H1 (cell line): ENCODE results near the gene TUBGCP6. TPM values are rescaled to one million over a fixed set of nuclear protein-coding genes. Genes with fewer than 3 reads are reported as not detected.

Source experiments
- CTCF ChIA-PET: fragments of 300-600 bp; sonication (Branson Sonifier 250); formaldehyde crosslinking; loops from one replicate; lab custom pipeline; 2021; ENCODE audit not compliant: partially characterized antibody; lab: Charles Lee
- POLR2A ChIA-PET: fragments of 300-600 bp; sonication (Branson Sonifier 250); formaldehyde crosslinking; loops from one replicate; lab custom pipeline; 2021; ENCODE audit warnings: inconsistent platforms; ENCODE audit not compliant: partially characterized antibody; lab: Charles Lee
- DNase-seq, 2 experiments: peaks; one replicate each; pipeline versions ENCODE4 v3.0.0 to v3.0.0-alpha.2; 2010 to 2022; ENCODE audit warnings: low spot score in 2 of 2, low read depth in 1 of 2, mixed read lengths in 1 of 2
- FAIRE-seq: peaks from 2 replicates; lab custom pipeline; 2011; peaks lifted over from hg19 to GRCh38; lab: Jason Lieb, UNC
- H2AFZ ChIP-seq: 2 replicates; pipeline ENCODE4 v1.8.1; 2012; ENCODE audit warnings: low read length, inconsistent platforms
- H2AK5ac ChIP-seq: 2 replicates; pipeline ENCODE4 v1.6.1; 2013; ENCODE audit warnings: low read depth, low read length
- H2BK120ac ChIP-seq: replicated peaks from 2 replicates; pipeline ENCODE3; 2013; ENCODE audit warnings: low read depth, low read length, inconsistent platforms
- H2BK12ac ChIP-seq: 2 replicates; pipeline ENCODE4 v1.6.1; 2013; ENCODE audit warnings: low read depth, low read length
- H2BK15ac ChIP-seq: 2 replicates; pipeline ENCODE4 v1.6.1; 2013; ENCODE audit warnings: low read length
- H2BK20ac ChIP-seq: 2 replicates; pipeline ENCODE4 v1.6.1; 2013; ENCODE audit warnings: low read length
- H2BK5ac ChIP-seq: 2 replicates; pipeline ENCODE4 v1.6.1; 2013; ENCODE audit warnings: low read depth, low read length
- H3K14ac ChIP-seq: 2 replicates; pipeline ENCODE4 v1.6.1; 2013; ENCODE audit warnings: inconsistent platforms; ENCODE audit not compliant: insufficient read length
- H3K18ac ChIP-seq: 2 replicates; pipeline ENCODE4 v1.6.1; 2013; ENCODE audit warnings: low read length; ENCODE audit errors: extremely low read depth
- H3K23ac ChIP-seq: 2 replicates; pipeline ENCODE4 v1.6.1; 2013; ENCODE audit warnings: inconsistent platforms; ENCODE audit not compliant: insufficient read length
- H3K23me2 ChIP-seq: 2 replicates; pipeline ENCODE4 v1.6.1; 2013; ENCODE audit warnings: low read depth, low read length
- H3K27ac ChIP-seq: 2 replicates; pipeline ENCODE4 v1.6.1; 2011; ENCODE audit warnings: low read depth, low read length, inconsistent platforms
- H3K27me3 ChIP-seq, 4 experiments: replicated peaks in 1 of 4; 1 replicate in 1 of 4; 2 replicates in 3 of 4; pipeline versions ENCODE4 v1.6.1 to v1.8.1; 2011 to 2013; ENCODE audit warnings: low read length in 3 of 4, mild to moderate bottlenecking in 3 of 4, inconsistent platforms in 2 of 4, mixed read lengths in 2 of 4, moderate library complexity in 1 of 4; ENCODE audit not compliant: control insufficient read depth in 3 of 4, insufficient read depth in 3 of 4; ENCODE audit errors: extremely low read depth in 1 of 4
- H3K36me3 ChIP-seq, 4 experiments: 2 replicates each; pipeline versions ENCODE4 v1.6.1 to v1.8.1; 2011 to 2013; ENCODE audit warnings: mild to moderate bottlenecking in 4 of 4, low read length in 3 of 4, moderate library complexity in 2 of 4, control low read depth in 1 of 4, inconsistent platforms in 1 of 4; ENCODE audit not compliant: insufficient read depth in 4 of 4, control insufficient read depth in 2 of 4
- H3K4ac ChIP-seq: replicated peaks from 2 replicates; pipeline ENCODE3; 2013; ENCODE audit warnings: low read length, low read depth, mixed read lengths, inconsistent platforms; ENCODE audit not compliant: insufficient read length
- H3K4me1 ChIP-seq, 4 experiments: replicated peaks in 1 of 4; 1 replicate in 1 of 4; 2 replicates in 3 of 4; pipeline versions ENCODE4 v1.6.1 to v1.8.1; 2011 to 2013; ENCODE audit warnings: low read length in 3 of 4, inconsistent platforms in 2 of 4, mixed read lengths in 1 of 4; ENCODE audit not compliant: insufficient read depth in 4 of 4, control insufficient read depth in 3 of 4
- H3K4me2 ChIP-seq, 2 experiments: 2 replicates each; pipeline versions ENCODE4 v1.6.1 to v1.8.1; 2011 to 2013; ENCODE audit warnings: low read depth in 2 of 2, low read length in 2 of 2, control low read depth in 1 of 2, inconsistent platforms in 1 of 2, mild to moderate bottlenecking in 1 of 2; ENCODE audit not compliant: insufficient read depth in 1 of 2
- H3K4me3 ChIP-seq, 4 experiments: fragments of 200-600, 300-600 bp in 1 of 4; sonication (generic), shearing (Covaris generic), sonication (Bioruptor Twin) in 1 of 4; 2 replicates each; pipeline versions ENCODE4 v1.5.1 to v1.8.1; 2011 to 2016; ENCODE audit warnings: low read length in 4 of 4, low read depth in 3 of 4, control low read depth in 2 of 4, inconsistent platforms in 2 of 4, mild to moderate bottlenecking in 2 of 4, mixed read lengths in 1 of 4, moderate library complexity in 1 of 4; ENCODE audit not compliant: insufficient read depth in 2 of 4; ENCODE audit errors: extremely low read depth in 1 of 4
- H3K56ac ChIP-seq: replicated peaks from 2 replicates; pipeline ENCODE3; 2013; ENCODE audit warnings: low read depth, mild to moderate bottlenecking, mixed read lengths, low read length, inconsistent platforms; ENCODE audit not compliant: insufficient read length
- H3K79me1 ChIP-seq: 2 replicates; pipeline ENCODE4 v1.6.1; 2013; ENCODE audit warnings: low read depth, low read length, control low read depth
- H3K79me2 ChIP-seq, 2 experiments: 2 replicates each; pipeline versions ENCODE4 v1.6.1 to v1.8.1; 2012 to 2013; ENCODE audit warnings: low read length in 2 of 2, mild to moderate bottlenecking in 2 of 2, inconsistent platforms in 1 of 2; ENCODE audit not compliant: insufficient read depth in 2 of 2, control insufficient read depth in 1 of 2
- H3K9ac ChIP-seq, 4 experiments: replicated peaks in 1 of 4; 1 replicate in 1 of 4; 2 replicates in 3 of 4; pipeline versions ENCODE4 v1.6.1 to v1.8.1; 2011 to 2013; ENCODE audit warnings: low read depth in 3 of 4, low read length in 3 of 4, control low read depth in 2 of 4, mild to moderate bottlenecking in 2 of 4, moderate library complexity in 2 of 4, inconsistent platforms in 1 of 4; ENCODE audit errors: extremely low read depth in 1 of 4
- H3K9me3 ChIP-seq, 2 experiments: 2 replicates each; pipeline versions ENCODE4 v1.6.1 to v1.8.1; 2012 to 2013; ENCODE audit warnings: mild to moderate bottlenecking in 2 of 2, moderate library complexity in 2 of 2, control low read depth in 1 of 2, inconsistent platforms in 1 of 2, low read depth in 1 of 2, low read length in 1 of 2, mixed read lengths in 1 of 2; ENCODE audit not compliant: insufficient read depth in 2 of 2
- H4K20me1 ChIP-seq, 2 experiments: replicated peaks in 1 of 2; 2 replicates each; pipeline versions ENCODE3 to v1.8.1; 2011 to 2013; ENCODE audit warnings: inconsistent platforms in 2 of 2, low read length in 2 of 2, mild to moderate bottlenecking in 1 of 2; ENCODE audit not compliant: insufficient read depth in 2 of 2, control insufficient read depth in 1 of 2
- H4K5ac ChIP-seq: 2 replicates; pipeline ENCODE4 v1.6.1; 2013; ENCODE audit warnings: low read length, low read depth, mixed read lengths, inconsistent platforms; ENCODE audit not compliant: insufficient read length
- H4K8ac ChIP-seq: 2 replicates; pipeline ENCODE4 v1.8.0; 2013; ENCODE audit warnings: mild to moderate bottlenecking, moderate library complexity, low read length, inconsistent platforms; ENCODE audit not compliant: insufficient read depth; ENCODE audit errors: extremely low read depth
- H4K91ac ChIP-seq: replicated peaks from 2 replicates; pipeline ENCODE3; 2013; ENCODE audit warnings: low read length, mixed read lengths, inconsistent platforms; ENCODE audit not compliant: insufficient read length
- CHD2 ChIP-seq: IDR thresholded peaks from 2 replicates; pipeline ENCODE4 v1.6.1; 2012; ENCODE audit warnings: low read length, improper control_type of control experiment
- EP300 ChIP-seq, 2 experiments: IDR thresholded peaks; 1 replicate in 1 of 2; 2 replicates in 1 of 2; pipeline ENCODE4 v1.6.1; 2011 to 2012; ENCODE audit warnings: low read depth in 2 of 2, low read length in 2 of 2, mild to moderate bottlenecking in 2 of 2, borderline replicate concordance in 1 of 2, inconsistent platforms in 1 of 2, moderate library complexity in 1 of 2
- HDAC2 ChIP-seq, 2 experiments: fragments of 300-600 bp in 1 of 2; sonication (generic) in 1 of 2; IDR thresholded peaks; 2 replicates each; pipeline ENCODE4 v1.6.1; 2011 to 2012; ENCODE audit warnings: low read depth in 2 of 2, low read length in 2 of 2, mild to moderate bottlenecking in 2 of 2, moderate library complexity in 2 of 2, borderline replicate concordance in 1 of 2, inconsistent platforms in 1 of 2
- KDM4A ChIP-seq: IDR thresholded peaks from one replicate; pipeline ENCODE4 v1.7.1; 2012; ENCODE audit warnings: low read depth, mild to moderate bottlenecking, moderate library complexity, low read length, inconsistent platforms; ENCODE audit not compliant: severe bottlenecking
- MAX ChIP-seq: IDR thresholded peaks from 2 replicates; pipeline ENCODE4 v1.6.1; 2012; ENCODE audit warnings: inconsistent platforms
- POLR2AphosphoS5 ChIP-seq: IDR thresholded peaks from 2 replicates; pipeline ENCODE4 v1.6.1; 2011; ENCODE audit warnings: low read depth, low read length
- SIN3A ChIP-seq, 2 experiments: IDR thresholded peaks in 1 of 2; conservative IDR thresholded peaks in 1 of 2; 2 replicates each; pipeline ENCODE4 v1.6.1; 2011 to 2012; ENCODE audit warnings: low read length in 2 of 2, improper control_type of control experiment in 1 of 2, low read depth in 1 of 2, mild to moderate bottlenecking in 1 of 2
- SIRT6 ChIP-seq: IDR thresholded peaks from one replicate; pipeline ENCODE4 v1.7.1; 2012; ENCODE audit warnings: low read length, inconsistent platforms
- TAF1 ChIP-seq: IDR thresholded peaks from 2 replicates; pipeline ENCODE4 v1.6.1; 2011; ENCODE audit warnings: mild to moderate bottlenecking, low read depth, low read length
- WGBS, 2 experiments: shearing (Covaris generic) in 1 of 2; methylation state at CpG; one replicate each; pipeline versions ENCODE4 v1.1.6 to v1.1.7; 2013 to 2015; ENCODE audit warnings: low lambda C conversion rate in 2 of 2, mixed read lengths in 2 of 2, inconsistent platforms in 1 of 2, low coverage in 1 of 2, missing lambda C conversion rate in 1 of 2; ENCODE audit not compliant: insufficient replicate concordance in 2 of 2, insufficient coverage in 1 of 2, insufficient read length in 1 of 2; ENCODE audit errors: extremely low coverage in 1 of 2, missing lambda C conversion rate in 1 of 2; 5-methylcytosine and 5-hydroxymethylcytosine counted together
- polyA plus RNA-seq, 7 experiments: library from polyadenylated mRNA; depleted of rRNA in 3 of 7; stranded (reverse) in 5 of 7; unstranded in 2 of 7; fragments of >200 nt in 5 of 7; fragments of 200-250 nt in 2 of 7; gene quantifications; 1 replicate in 5 of 7; 2 replicates in 1 of 7; 4 replicates in 1 of 7; pipeline versions ENCODE4 v1.2.1 to v1.2.3, GENCODE V29; 2011 to 2013; ENCODE audit warnings: missing spikeins in 2 of 7, mixed read lengths in 2 of 7
- total RNA-seq: library from RNA; stranded (reverse); fragmentation: NEBNext Ultra II Directional; extraction: Animal tissue kit (Norgen Biotek cat#: 25700); gene quantifications from 2 replicates; pipeline ENCODE4 v1.2.1, GENCODE V29; 2021

The TUBGCP6 gene
- total and polyA plus RNA-seq, 2 of the 8 experiments (the other 6 are each of a cell fraction or from before 2014, with no cell fraction given), result 24.2 to 24.7 TPM

GRCh38 chr22:50250555-50251476 is 6.0 kb upstream of the TUBGCP6 start, which contains the start of gene HDAC10:
TSS of gene HDAC10 (minus strand) at chr22:50251265. CDS start at chr22:50251032, 233 bp downstream.
- CTCF ChIA-PET, result interaction anchor here (0.6 to 3.7 kb wide), 22 partner anchors 9 to 485 kb away, joined by 3 to 30 read pairs (median 4); partner anchors contain the start of gene MAPK12
- no peak for FAIRE-seq
- Histone ChIP-seq H2BK5ac (peak within 1 kb of the TSS; percentile 35; the same call in 1 of the 2 replicates), H2AFZ (no peak within 1 kb of the TSS; the same call in 1 of the 2 replicates), H2BK12ac (peak within 1 kb of the TSS; percentile 68; the same call in 1 of the 2 replicates), H3K4me1 (peaks cover 0 to 16% (median 11%) of the 10 kb centered on the region in 4 experiments; a peak in 6 of 7 replicates), H3K23me2 (peaks cover 12% of the 10 kb centered on the region), H3K4ac (peak within 1 kb of the TSS; percentile 98), H4K8ac (peak within 1 kb of the TSS; percentile 88), H3K23ac (no peak within 1 kb of the TSS), H3K9me3 (no peaks in the 10 kb centered on the region), H2BK120ac (no peak within 1 kb of the TSS), H3K9ac (peak within 1 kb of the TSS; percentile 43 to 73 (median 64); a peak in 6 of 7 replicates), H3K27ac (no peak within 1 kb of the TSS), H4K5ac (peak within 1 kb of the TSS; percentile 88), H3K18ac (peak within 1 kb of the TSS; percentile 71), H2BK20ac (no peak within 1 kb of the TSS), H4K20me1 (peaks cover 0 to 16% of the 10 kb centered on the region in 2 experiments), H4K91ac (peak within 1 kb of the TSS; percentile 40), H3K36me3 (no peaks in the 10 kb centered on the region), H3K27me3 (no peaks in the 10 kb centered on the region), H2BK15ac (peak within 1 kb of the TSS; percentile 81; the same call in 1 of the 2 replicates), H2AK5ac (no peak within 1 kb of the TSS; the same call in 1 of the 2 replicates), H3K79me2 (0 out of 4 replicates have a peak, but pooled peaks cover 0 to 3% of the 10 kb centered on the region in 2 experiments), H3K56ac (peak within 1 kb of the TSS; percentile 16), H3K4me2 (peak within 1 kb of the TSS; percentile 68 to 99), H3K79me1 (peaks cover 6% of the 10 kb centered on the region; the same call in 1 of the 2 replicates), H3K4me3 (peak within 1 kb of the TSS; percentile 54 to 80 (median 72)), H3K14ac (no peak within 1 kb of the TSS)
- WGBS, 2 experiments, result 4% methylated on average over 44 of the region's 81 CpGs; no CpG with 5 or more reads in 1 of the 2 experiments
- DNase-seq, result peak in 1 of 2 experiments; percentile 92
- POLR2A ChIA-PET, result interaction anchor here (0.7 to 1.9 kb wide), 14 partner anchors 8 to 50 kb away, joined by 3 to 5 read pairs (median 4); partner anchors contain the start of gene MAPK12
- no peak for TF ChIP-seq KDM4A
- TF ChIP-seq TAF1, result 0 out of 2 replicates have a peak, but pooled peaks have one; percentile 20
- peak; percentile 16 for TF ChIP-seq MAX
- TF ChIP-seq SIN3A (conservative IDR thresholded peaks at IDR 0.05 in 1 of 2, IDR thresholded peaks at IDR 0.05 in 1 of 2; ENCODE audit: low read depth in 1 of 2, low read length in 2 of 2), result peak in 1 of 2 experiments; percentile 54; a peak in 1 of 4 replicates
- no peak for TF ChIP-seq EP300 (IDR thresholded peaks at IDR 0.05; ENCODE audit: borderline replicate concordance in 1 of 2, low read depth in 2 of 2, low read length in 2 of 2)
- TF ChIP-seq SIRT6, result no peak
- TF ChIP-seq CHD2, result peak; percentile 89
- TF ChIP-seq POLR2AphosphoS5, result peak; percentile 44; the same call in 1 of the 2 replicates
- 0 out of 4 replicates have a peak, but pooled peaks of 1 of the 2 experiments have one; percentile 45 for TF ChIP-seq HDAC2 (IDR thresholded peaks at IDR 0.05; ENCODE audit: borderline replicate concordance in 1 of 2, low read depth in 2 of 2, low read length in 2 of 2)
